ENCODE measurements around the gene XYLT1.
"Not testable (repeated sequence)": the region's sequence is repeated elsewhere in the genome, so short reads cannot be mapped to it uniquely, and the experiment has no call there.

XYLT1 gene

DNA sequence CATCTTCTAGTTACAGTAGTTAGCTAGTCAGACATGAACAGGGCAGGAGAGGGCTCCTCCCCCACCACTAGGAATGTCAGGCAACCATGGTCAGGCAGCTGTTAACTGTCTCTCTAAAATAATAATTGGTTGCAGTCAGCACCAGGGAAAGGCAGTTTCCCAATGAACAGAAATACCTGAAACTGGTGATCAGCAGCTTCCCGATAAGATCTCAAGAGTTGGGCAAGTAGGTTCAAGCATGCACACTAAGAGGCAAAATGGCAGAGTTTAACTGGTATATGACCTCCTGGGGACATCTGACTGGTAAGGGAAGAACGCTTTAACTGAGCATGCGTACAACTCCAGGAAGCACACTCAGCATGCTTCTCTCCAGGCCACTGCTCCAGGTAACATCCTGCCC, 12.6 kb upstream of the XYLT1 start:
- no peak for DNase-seq (ENCODE audit: low read depth in 2 of 2)

DNA sequence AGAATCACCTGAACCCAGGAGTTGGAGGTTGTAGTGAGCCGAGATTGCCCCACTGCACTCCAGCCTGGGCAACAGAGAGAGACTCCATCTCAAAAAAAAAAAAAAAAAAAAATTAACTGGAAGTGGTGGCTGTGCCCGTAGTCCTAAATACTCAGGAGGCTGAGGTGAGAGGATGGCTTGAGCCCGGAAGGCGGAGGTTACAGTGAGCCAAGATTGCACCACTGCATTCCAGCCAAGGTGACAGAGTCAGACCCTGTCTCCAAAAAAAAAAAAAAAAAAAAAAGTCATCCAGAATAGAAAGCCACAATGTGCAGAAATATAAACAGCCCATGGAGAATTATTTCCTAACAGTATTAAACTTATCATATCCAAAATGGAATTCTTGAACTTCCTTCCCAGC, 11.6 kb upstream of the XYLT1 start:
- DNase-seq (ENCODE audit: low read depth in 2 of 2): not testable (repeated sequence)

DNA sequence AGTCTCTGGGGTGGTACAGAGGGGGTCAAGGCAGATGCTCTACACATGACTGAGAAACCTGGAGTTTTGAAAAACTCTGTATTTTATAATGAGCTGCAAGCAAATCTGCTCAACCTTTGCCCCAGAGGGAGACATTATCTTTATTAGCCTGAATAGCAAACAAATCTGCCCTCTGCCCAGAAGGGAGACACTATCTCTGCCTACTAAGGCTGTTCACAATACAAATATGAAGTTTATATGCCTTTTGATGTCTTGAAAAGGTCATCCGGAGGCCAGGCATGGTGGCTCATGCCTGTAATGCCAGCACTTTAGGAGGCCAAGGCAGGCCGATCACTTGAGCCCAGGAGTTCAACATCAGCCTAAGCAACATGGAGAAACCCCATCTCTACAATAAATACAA, 11.0 kb upstream of the XYLT1 start:
- DNase-seq (ENCODE audit: low read depth in 2 of 2): no peak

DNA sequence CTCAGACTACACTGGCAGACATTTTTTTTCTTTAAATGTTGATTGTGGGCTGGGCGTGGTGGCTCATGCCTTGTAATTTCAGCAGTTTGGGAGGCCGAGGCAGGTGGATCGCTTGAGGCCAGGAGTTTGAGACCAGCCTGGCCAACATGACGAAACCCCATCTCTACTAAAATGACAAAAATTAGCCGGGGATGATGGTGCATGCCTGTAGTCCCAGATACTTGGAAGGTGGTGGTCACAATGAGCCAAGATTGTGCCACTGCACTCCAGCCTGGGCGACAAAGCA, 6.4 kb upstream of the XYLT1 start:
- DNase-seq (ENCODE audit: low read depth in 2 of 2): not testable (repeated sequence)

DNA sequence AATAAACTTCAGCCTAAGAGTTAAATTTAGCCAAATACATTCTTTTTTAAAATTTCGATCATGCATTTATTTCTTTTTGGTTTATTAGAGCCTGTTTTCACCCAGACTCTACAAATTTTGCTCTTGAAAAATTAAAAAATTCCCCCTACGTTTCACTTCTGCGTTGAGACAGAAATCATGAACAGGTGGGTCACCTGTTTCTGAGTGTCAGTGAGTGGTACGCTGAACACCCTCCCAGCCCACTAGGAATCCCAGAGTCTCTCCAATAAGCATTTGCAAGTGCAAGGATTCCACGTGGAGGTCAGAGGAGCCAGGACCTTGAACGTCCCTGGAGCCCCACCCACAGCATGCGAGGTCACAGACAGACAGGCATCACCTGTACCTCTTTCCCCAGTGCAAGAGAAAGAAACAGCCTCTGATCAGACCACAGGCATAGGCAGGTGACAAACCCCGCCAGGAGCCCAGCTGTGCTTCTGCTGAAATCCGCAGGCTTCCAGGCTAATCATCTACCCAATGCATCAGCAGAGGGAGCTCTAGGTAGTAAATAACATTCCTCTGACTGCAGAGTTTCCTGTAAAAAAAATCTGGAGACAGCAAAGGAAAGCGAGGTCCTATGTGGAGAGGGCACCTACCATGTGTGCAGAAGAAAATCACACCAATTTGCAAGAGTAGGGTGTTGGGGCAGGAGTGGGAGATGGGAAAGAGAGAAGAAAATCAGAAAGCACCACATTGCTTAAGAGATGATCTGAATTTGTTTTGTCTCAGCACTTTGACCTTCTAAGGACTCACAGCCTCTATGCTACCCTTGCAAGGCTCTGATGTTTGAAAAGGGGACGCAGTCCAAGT, 5.9 kb upstream of the XYLT1 start:
- peak in 1 of 2 donors; percentile 15 for DNase-seq (ENCODE audit: low read depth in 2 of 2)

DNA sequence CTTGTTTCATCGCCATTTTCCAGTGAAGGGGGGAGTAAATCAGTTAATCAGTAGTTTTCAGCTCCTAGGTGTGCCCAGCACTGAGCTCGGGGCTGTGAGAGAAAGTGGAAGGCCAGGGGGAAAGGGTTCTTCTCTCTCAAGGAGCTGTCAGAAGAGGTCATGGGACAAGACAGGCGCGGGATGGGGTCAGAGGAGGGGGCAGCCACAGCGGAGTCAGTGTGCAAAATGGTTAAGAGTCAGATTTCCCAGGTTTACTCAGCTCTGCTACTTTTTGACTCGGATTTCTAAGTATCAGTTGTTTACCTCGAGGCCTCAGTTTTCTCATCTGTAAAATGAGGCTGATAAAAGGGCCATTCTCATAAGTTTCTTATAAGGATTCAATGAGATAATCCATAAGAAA, 4.3 kb upstream of the XYLT1 start:
- DNase-seq (ENCODE audit: low read depth in 2 of 2): peak in 1 of 2 donors; percentile 15

DNA sequence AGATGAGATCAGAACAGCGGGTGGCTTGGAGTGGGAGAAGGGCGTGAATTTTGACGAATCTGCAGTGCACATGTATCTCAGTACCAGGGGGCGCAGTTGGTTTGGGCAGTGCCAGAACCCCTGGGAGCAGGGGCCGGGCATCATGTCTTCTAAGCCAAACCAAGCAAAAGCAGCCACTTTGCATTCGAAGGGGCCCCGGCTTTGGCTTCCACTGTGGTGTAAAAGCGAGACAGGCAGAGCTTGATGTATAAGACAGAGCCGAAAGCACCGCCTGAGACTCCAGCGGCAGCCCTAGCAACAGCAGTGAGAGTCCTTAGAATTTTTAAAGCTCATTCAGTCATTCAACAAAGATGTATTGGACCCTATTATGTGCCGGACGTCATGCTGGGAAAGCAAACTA, 3.8 kb upstream of the XYLT1 start:
- DNase-seq (ENCODE audit: low read depth in 2 of 2): no peak

DNA sequence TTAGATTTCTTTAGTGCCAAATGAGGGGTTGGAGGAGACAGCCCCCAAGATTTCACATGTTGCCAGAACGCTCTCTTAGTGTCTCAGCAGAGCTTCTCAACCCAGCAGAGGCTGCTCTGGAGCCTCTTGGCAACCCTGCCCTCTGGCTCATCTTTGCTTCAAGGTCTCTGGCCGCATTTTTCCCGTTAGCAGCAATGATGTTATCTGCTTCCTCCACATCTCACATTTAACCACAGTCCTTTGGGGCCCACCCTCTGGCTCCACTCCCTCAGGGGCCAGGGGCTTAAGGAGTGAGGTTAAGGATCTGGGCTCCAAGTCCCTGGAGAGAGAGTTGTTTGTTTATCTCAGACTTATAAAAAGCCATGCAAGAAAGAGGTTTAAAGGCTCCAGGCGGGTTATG, 3.3 kb upstream of the XYLT1 start:
- DNase-seq (ENCODE audit: low read depth in 2 of 2): no peak

DNA sequence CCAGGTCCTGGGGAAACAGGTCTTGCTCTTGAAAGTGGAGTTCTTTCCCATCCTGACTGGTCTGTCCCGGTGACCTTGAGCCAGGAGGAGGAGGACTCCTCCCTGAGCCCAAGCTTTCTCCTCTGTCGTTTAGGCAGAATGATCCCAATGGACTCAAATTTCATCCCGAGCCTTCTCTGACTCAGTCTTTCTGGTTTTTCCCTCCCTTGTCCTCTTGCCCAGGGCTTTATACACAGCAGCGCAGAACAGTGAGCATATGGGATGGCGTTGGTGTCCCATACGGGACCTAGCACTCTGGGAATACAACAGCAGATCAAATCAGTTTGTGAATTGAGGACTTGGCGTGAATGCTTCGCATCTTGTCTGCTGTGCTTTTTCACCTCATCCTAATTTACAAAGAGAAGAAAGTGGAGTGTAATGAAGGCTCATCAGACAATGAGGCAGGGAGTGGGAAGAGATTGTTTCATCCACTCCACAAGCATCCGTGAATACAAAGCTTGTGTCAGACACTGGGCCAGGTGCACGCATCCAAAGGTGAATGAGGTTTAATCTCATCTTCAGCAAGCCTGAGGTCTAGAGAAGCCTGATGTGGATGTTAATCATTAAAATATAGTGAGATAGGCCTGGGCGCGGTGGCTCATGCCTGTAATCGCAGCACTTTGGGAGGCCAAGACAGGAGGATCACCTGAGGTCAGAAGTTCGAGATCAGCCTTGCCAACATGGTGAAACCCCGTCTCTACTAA, 1.1 kb upstream of the XYLT1 start:
- no peak for DNase-seq (ENCODE audit: low read depth in 2 of 2)

DNA sequence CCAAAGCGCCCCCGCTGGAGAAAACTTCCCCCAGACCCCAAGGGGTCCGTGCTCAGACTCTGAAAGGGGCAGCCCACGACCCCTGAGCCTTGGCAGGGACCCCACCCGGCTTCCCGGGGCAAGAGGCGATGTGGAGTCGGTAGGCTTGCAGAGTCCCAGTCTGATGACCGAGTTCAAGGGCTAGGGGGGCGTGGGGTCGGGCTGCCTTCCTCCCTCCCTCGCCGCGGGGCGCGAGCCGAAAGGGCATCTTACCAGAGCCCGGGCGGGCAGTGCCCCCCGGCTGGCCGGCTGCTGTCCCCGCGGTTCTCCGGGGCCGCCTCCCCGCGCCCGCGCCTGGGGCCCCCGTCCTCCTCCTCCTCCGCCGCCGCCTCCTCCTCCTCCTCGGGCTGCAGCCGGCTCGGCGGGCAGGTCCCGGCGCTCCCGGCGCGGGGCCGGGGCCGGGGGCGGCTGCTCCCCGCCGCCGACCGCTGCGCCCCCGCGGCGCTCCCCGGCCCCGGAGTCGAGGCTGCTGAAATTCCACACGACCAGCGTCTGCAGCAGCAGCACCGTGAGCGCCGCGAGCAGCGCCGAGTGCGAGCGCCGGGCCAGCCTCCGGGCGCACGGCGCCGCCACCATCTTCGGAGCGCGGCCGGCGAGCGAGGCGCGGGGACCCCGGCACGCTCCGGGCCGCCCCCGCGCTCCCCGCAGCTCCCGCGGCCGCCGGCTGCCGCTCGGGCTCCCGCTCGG, 415 bp downstream of the XYLT1 start:
- DNase-seq (ENCODE audit: low read depth in 2 of 2): no peak

DNA sequence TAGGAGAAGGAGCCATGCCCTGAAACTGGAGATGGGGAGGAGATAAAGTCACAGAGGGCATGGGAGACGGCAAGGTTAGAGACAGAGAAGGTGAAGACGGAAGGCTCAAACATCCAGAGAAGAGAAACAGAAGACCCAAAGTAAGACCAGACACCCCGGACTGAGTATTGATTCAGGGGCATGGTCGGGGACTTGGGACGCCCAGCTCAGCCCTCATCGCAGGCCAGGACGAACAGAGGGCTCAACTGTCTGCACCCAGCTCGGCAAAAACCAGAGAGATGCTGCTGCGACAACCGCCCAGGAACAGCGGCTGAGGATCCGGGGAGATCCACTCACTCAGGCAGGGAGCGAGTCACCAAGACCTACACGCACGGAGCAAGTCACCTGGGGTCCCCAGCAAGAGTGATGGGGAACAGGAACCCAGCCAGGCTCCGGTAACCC, 999 bp downstream of the XYLT1 start:
- DNase-seq (ENCODE audit: low read depth in 2 of 2): peak in 1 of 2 donors; percentile 25

DNA sequence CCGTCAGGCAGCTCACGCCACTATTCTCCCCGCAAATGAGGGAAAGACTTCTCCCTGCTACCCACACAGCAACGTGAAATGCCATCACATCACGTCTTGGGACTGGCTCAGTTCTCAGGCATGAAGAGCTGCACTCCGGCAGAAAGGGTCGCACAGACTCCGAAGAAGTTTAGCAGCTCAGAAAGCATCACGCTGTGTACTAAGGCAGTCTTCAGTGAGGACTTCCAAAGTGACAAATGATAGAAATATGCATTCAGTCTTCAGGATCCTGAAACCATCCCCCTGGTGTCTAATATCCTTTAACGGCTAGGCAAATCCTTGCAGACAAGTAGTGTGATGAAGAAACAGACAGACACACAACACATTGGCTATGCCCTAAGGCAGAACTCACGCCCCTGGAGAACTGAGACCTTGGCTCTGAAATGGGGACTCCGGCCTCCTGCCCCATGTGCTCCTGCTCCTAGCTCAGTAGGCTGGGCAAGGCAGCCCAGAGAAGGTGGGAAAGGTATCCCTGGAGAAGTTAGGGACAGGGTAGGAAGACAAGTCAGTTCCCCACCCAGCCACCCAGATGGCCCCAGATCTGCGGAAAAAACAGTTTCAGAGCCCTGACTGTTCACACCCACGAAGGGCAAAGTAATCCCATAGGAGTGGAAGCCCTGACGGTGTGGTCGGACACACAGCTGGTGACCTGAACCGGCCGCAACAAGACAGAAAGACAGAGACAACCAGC, 1.6 kb downstream of the XYLT1 start:
- no peak for DNase-seq (ENCODE audit: low read depth in 2 of 2)

DNA sequence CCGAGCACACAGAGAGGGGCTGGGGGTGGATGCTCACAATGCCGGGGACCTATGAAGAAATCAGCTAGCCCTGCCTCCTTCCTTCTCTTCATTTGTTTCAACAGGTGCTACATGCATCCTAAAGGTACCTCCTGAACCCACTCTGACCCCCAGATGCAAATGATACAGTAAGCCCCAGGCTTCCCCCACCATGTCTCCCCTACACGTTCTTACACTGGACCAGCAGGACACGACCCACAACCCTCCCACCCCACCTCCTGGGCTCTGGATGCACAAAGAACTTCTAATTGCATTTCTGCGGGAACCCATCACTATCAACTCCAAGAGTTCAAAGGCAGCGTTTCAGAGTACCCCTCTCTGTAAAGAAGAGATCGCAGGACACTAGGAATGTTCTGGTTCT, 2.1 kb downstream of the XYLT1 start:
- DNase-seq (ENCODE audit: low read depth in 2 of 2): no peak

DNA sequence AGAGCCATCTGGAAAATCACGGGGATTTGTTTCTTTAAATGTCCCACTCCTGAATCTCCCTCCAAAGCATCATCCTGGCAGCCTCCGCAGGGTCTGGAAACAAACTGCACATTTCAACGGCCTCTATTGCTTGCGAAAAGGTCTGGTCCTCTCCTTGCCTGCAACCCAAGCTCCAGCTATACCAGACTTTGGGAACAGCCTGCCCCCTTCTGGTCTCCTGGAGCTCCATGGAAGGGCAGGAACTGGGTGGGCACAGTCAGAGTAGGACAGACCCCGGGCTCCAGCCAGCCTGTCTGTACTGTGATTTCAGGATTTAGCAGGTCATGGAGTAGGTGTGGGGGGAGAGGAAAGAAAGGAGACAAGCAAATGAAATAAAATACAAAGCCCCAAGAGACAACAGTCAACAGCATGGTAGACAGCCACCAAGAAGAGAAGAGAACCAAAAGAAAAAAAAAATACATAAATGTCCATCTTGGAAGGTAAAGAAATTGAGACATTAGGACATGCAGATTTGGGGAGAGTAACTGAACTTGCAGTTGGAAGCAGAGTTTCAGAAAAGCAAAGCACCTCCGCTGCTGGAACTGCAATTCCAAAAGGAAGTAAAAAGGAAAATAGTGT, 2.7 kb downstream of the XYLT1 start:
- peak in 1 of 2 donors; percentile 27 for DNase-seq (ENCODE audit: low read depth in 2 of 2)

DNA sequence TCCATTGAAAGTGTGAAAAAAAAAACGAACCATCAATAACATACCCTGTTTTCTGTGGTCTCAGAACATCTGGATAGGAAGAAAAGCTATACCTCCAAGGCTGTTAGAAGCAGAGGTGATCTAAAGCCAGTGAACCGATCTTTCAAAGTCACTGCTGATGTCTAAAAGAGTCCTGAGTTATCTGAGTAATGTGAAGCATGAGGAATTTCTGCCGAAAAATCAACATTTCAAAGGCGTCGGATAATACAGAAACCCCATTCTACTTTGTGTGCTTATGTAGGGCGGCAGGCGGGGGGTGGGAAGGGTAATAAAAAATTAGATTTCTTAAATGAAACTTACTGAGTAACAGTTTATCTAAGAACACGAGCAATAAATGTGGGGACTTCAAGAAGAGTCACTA, 3.9 kb downstream of the XYLT1 start:
- DNase-seq (ENCODE audit: low read depth in 2 of 2): no peak

DNA sequence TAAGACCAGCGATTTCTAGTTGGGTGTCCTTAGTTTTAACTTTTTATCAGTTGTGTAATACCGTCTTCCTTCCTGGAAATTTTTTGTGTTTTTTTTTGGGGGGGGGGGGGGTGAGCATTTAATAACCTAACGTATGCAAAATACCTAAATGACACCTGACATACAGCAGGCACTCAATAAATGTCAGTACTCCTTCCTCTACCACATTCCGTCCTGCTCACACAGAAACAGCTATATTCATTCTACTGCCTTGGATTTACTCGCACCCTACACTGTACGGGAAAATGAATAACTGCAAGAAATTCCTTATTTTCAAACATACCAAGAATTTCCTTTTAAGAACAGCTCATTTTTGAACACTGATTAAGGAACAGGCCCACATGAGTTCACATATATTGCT, 5.3 kb downstream of the XYLT1 start:
- no peak for DNase-seq (ENCODE audit: low read depth in 2 of 2)

DNA sequence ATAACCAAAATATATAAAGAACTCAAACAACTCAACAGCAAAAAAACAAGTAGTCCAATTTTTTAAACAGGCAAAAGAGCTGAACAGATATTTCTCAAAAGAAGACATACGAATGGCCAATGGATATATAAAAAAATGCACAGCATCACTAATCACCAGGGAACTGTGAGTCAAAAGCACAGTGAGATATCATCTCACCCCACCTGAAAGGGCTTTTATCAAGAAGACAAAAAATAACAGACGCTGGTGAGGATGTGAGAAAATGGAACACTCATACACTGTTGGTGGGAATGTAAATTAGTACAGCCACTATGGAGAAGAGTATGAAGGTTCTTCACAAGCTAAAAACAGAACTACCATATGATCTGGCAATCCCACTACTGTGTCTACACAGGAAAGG, 7.4 kb downstream of the XYLT1 start:
- no peak for DNase-seq (ENCODE audit: low read depth in 2 of 2)

DNA sequence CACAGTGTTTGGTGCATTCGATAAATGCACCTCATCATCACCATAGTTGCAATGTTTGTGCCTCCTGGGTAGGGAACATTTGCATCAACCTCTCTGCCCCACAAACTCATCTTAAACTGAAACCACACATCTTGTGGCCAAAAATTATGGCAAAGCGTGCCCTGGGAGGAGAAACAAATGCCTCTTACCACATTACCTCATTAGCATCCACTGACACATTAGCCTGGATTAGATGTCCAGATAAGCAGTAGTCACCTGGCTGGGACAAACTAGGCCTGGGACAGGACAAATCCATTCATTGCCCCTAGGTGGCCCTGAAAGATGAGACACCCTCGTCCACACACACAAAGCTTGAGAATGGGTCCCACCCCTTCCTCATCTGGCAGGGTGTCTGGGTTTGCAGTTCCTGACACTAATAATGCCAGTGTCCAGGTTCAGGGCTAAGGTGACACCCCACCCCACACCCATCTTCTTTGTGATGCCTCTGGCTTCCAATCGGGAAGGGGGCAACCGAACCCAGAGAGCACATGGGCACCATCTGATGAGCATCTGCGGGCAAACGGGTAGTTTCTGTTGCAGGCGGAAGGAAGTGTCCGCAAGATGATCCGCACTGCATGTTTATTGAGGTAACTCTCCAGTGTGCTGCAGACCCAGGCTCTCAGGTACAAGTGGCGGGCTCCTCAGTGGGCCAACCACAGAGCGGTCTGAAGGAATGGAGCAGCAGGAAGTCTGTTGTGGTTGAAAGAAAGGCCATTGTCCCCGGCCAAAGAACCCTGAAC, 8.6 kb downstream of the XYLT1 start:
- DNase-seq (ENCODE audit: low read depth in 2 of 2): no peak

DNA sequence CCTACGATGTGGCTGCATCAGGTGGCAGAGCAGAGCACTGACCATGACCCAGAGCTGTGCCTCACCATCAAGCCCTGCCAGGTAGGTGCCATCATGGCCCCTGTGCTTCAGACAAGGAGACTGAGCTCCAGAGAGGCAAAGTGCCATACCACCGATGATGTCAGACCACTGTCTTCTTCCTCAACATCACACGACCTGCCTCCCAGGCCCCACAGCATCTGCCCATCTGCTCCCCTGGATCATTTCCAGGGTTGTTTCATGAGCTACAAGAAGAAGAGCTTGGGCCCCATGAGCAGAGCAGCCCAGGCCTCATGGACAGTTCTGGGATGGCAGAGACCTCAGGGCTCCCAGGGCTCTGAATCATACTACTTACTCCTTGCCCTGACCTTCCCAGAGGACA, 9.9 kb downstream of the XYLT1 start:
- DNase-seq (ENCODE audit: low read depth in 2 of 2): no peak

DNA sequence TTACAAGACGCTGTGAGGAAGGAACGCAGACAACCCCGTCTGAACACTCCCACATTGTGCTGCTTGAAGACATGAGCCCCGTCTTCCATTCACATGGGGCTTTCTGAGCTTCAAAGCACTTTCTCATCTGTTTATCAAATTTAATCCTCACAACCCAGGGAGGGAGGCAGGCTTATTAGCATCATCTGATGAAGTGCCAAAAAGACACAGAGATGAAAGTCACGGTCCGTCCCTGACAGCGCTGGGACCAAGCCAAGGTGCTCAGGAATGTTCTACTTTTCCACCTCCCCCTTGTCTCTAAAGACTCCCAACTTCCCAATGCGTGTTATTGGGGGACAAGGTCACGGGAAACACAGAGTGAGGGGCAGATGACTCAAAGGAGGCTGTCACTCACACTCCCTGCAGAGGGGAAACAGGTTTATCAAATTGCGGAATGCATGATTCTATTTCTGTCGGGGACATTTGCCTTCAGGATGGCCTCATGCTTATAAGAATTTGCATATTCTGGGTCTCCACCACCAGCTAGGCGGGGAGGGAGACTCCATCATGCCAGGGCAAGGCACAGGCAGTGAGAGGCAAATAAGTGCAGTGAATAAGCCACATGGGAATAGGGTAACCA, 10.7 kb downstream of the XYLT1 start:
- no peak for DNase-seq (ENCODE audit: low read depth in 2 of 2)
